Kidney tubule cell (primary cell): ENCODE measurements around the gene SCN1A.
A peak's percentile ranks its signal among the peaks of the same experiment; 100 is the strongest.

Source experiments
- DNase-seq: peaks from one replicate; pipeline ENCODE4 v3.0.0-alpha.2; 2018; ENCODE audit warnings: low spot score

The SCN1A gene

GRCh38 chr2:165970663-165971062 lies 157.2 kb downstream of the SCN1A start:
- no peak for DNase-seq

- no peak for DNase-seq
These were observed 158.6 kb downstream of the SCN1A start for GRCh38 chr2:165969227-165969626.

- no peak for DNase-seq
These were observed 160.1 kb downstream of the SCN1A start for GRCh38 chr2:165967746-165968145.

- no peak for DNase-seq
These were observed 166.0 kb downstream of the SCN1A start for GRCh38 chr2:165961818-165962217.

- no peak for DNase-seq
These were observed 168.4 kb downstream of the SCN1A start for GRCh38 chr2:165959371-165959770.

GRCh38 chr2:165958313-165958960 lies 169.4 kb downstream of the SCN1A start:
- DNase-seq: peak; percentile 36

GRCh38 chr2:165957030-165957675 lies 170.7 kb downstream of the SCN1A start:
- DNase-seq: no peak

- DNase-seq: peak; percentile 95
These were observed 173.9 kb downstream of the SCN1A start, which contains the start of gene TTC21B for GRCh38 chr2:165953655-165954606. TSS of gene TTC21B (minus strand) at chr2:165953776. CDS start at chr2:165953705, 71 bp downstream.

GRCh38 chr2:165953306-165953654 lies 174.5 kb downstream of the SCN1A start:
- no peak for DNase-seq

GRCh38 chr2:165952741-165953211 lies 175.0 kb downstream of the SCN1A start:
- peak; percentile 44 for DNase-seq

GRCh38 chr2:165952085-165952484 lies 175.7 kb downstream of the SCN1A start:
- DNase-seq: no peak

- peak; percentile 6 for DNase-seq
These were observed 177.4 kb downstream of the SCN1A start for GRCh38 chr2:165950438-165950837.

GRCh38 chr2:165941827-165942226 lies 186.0 kb downstream of the SCN1A start:
- no peak for DNase-seq

GRCh38 chr2:165938237-165938636 lies 189.6 kb downstream of the SCN1A start:
- DNase-seq: no peak
